ENCODE measurements around the gene KIAA1671. TPM values are rescaled to one million over a fixed set of nuclear protein-coding genes. Genes with fewer than 3 reads are reported as not detected.

The KIAA1671 gene
- polyA plus RNA-seq, 1 donor from 2014 or later = 3.0 TPM

- Histone ChIP-seq H3K9me2 (ENCODE audit: insufficient read depth, low read length) (no peaks in the 10 kb centered on the region), H3K4me3 (ENCODE audit: low read length) (no peak overlapping the region), H3K9ac (ENCODE audit: low read length) (no peak overlapping the region), H3K36me3 (ENCODE audit: insufficient read depth, low read length) (no peaks in the 10 kb centered on the region), H3K27me3 (ENCODE audit: insufficient read depth, low read depth, low read length) (no peaks in the 10 kb centered on the region), H4K20me1 (ENCODE audit: insufficient read depth) (no peaks in the 10 kb centered on the region), H3F3A (ENCODE audit: insufficient read depth, low read length, poor library complexity, severe bottlenecking) (no peaks in the 10 kb centered on the region), H3K9me3 (ENCODE audit: low read length) (no peaks in the 10 kb centered on the region), H3K4me2 (ENCODE audit: low read length) (no peak overlapping the region), H3K27ac (ENCODE audit: low read length) (no peak overlapping the region), H3K79me2 (replicated peaks; ENCODE audit: insufficient read depth, low read length) (no peaks in the 10 kb centered on the region), H2AFZ (ENCODE audit: low read depth, low read length) (no peak overlapping the region)
- TF ChIP-seq EP300 (conservative IDR thresholded peaks at IDR 0.05; ENCODE audit: poor library complexity, severe bottlenecking) = no peak
Measured at GRCh38 chr22:25161916-25162530, 209.5 kb downstream of the KIAA1671 start.

GRCh38 chr22:25162561-25162960, 210.0 kb downstream of the KIAA1671 start:
- no peak overlapping the region for H3K27ac ChIP-seq (ENCODE audit: low read length)
- no peaks in the 10 kb centered on the region for H3K79me2 ChIP-seq (replicated peaks; ENCODE audit: insufficient read depth, low read length)
- TF ChIP-seq EZH2 (IDR thresholded peaks at IDR 0.05; ENCODE audit: borderline replicate concordance, insufficient read depth, low read length, poor library complexity, severe bottlenecking) = no peak
- no peak for TF ChIP-seq RAD21 (conservative IDR thresholded peaks at IDR 0.05)
- H3K4me3 ChIP-seq (ENCODE audit: low read length) = no peak overlapping the region
- H4K20me1 ChIP-seq (ENCODE audit: insufficient read depth) = no peaks in the 10 kb centered on the region
- no peak overlapping the region for H3K9ac ChIP-seq (ENCODE audit: low read length)
- H3K36me3 ChIP-seq (ENCODE audit: insufficient read depth, low read length) = no peaks in the 10 kb centered on the region
- no peaks in the 10 kb centered on the region for H3K9me2 ChIP-seq (ENCODE audit: insufficient read depth, low read length)
- H3K27me3 ChIP-seq (ENCODE audit: insufficient read depth, low read depth, low read length) = no peaks in the 10 kb centered on the region
- no peaks in the 10 kb centered on the region for H3K9me3 ChIP-seq (ENCODE audit: low read length)
- H2AFZ ChIP-seq (ENCODE audit: low read depth, low read length) = no peak overlapping the region
- H3F3A ChIP-seq (ENCODE audit: insufficient read depth, low read length, poor library complexity, severe bottlenecking) = no peaks in the 10 kb centered on the region
- H3K4me2 ChIP-seq (ENCODE audit: low read length) = no peak overlapping the region

GRCh38 chr22:25165785-25166184, 213.3 kb downstream of the KIAA1671 start:
- Histone ChIP-seq H3F3A (ENCODE audit: insufficient read depth, low read length, poor library complexity, severe bottlenecking) (no peaks in the 10 kb centered on the region), H3K79me2 (replicated peaks; ENCODE audit: insufficient read depth, low read length) (no peaks in the 10 kb centered on the region), H3K9ac (ENCODE audit: low read length) (no peak overlapping the region), H3K4me3 (ENCODE audit: low read length) (no peak overlapping the region), H3K27ac (ENCODE audit: low read length) (no peak overlapping the region), H3K4me2 (ENCODE audit: low read length) (no peak overlapping the region), H3K9me2 (ENCODE audit: insufficient read depth, low read length) (no peaks in the 10 kb centered on the region), H2AFZ (ENCODE audit: low read depth, low read length) (no peak overlapping the region), H3K9me3 (ENCODE audit: low read length) (no peaks in the 10 kb centered on the region), H3K36me3 (ENCODE audit: insufficient read depth, low read length) (no peaks in the 10 kb centered on the region), H4K20me1 (ENCODE audit: insufficient read depth) (no peaks in the 10 kb centered on the region), H3K27me3 (ENCODE audit: insufficient read depth, low read depth, low read length) (no peaks in the 10 kb centered on the region)
- TF ChIP-seq REST (IDR thresholded peaks at IDR 0.05; ENCODE audit: borderline replicate concordance) (no peak), RAD21 (conservative IDR thresholded peaks at IDR 0.05) (no peak), TAF1 (IDR thresholded peaks at IDR 0.05; ENCODE audit: low read depth) (no peak), EZH2 (IDR thresholded peaks at IDR 0.05; ENCODE audit: borderline replicate concordance, insufficient read depth, low read length, poor library complexity, severe bottlenecking) (no peak), MXI1 (conservative IDR thresholded peaks at IDR 0.05; ENCODE audit: poor library complexity, severe bottlenecking) (no peak), EP300 (conservative IDR thresholded peaks at IDR 0.05; ENCODE audit: poor library complexity, severe bottlenecking) (no peak), CTCF (IDR thresholded peaks at IDR 0.05; ENCODE audit: poor library complexity, severe bottlenecking) (no peak), POLR2AphosphoS5 (IDR thresholded peaks at IDR 0.05) (no peak), SMC3 (conservative IDR thresholded peaks at IDR 0.05; ENCODE audit: poor library complexity) (no peak)
